GM19463 (cell line): ENCODE results near the gene EYS.
"Not testable (repeated sequence)": the region's sequence is repeated elsewhere in the genome, so short reads cannot be mapped to it uniquely, and the experiment has no call there.

Experiments
- ATAC-seq: cut with Tn5 transposase; IDR thresholded peaks from one replicate; pipeline ENCODE4 v1.9.1; 2021; ENCODE audit warnings: mild to moderate bottlenecking, moderate library complexity; ENCODE audit not compliant: unreplicated experiment

The EYS gene

GRCh38 chr6:65637289-65638046 is 69.6 kb downstream of the EYS start:
- no peak for ATAC-seq

DNA sequence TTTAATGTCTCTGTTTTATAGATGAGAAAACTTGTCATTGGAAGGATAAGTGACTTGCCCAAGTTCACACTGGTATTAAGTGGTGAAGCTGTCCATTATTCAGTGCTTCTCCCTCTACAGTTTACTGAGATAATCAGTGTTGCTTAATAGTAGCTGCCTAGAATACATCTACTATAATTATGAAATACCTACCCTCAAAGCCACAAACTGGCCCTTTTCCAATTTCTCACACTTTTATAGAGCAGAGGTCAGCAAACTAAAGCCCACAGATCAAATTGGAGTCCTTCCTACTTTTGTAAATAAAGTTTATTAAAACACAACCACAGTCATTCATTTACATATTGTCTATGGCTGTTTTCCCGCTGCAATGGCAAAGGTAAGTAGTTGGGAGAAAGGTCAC is 73.5 kb downstream of the EYS start:
- ATAC-seq = no peak

GRCh38 chr6:65631711-65632110 is 75.3 kb downstream of the EYS start:
- no peak for ATAC-seq

- not testable (repeated sequence) for ATAC-seq
These were observed 79.5 kb downstream of the EYS start for GRCh38 chr6:65627434-65627999.

DNA sequence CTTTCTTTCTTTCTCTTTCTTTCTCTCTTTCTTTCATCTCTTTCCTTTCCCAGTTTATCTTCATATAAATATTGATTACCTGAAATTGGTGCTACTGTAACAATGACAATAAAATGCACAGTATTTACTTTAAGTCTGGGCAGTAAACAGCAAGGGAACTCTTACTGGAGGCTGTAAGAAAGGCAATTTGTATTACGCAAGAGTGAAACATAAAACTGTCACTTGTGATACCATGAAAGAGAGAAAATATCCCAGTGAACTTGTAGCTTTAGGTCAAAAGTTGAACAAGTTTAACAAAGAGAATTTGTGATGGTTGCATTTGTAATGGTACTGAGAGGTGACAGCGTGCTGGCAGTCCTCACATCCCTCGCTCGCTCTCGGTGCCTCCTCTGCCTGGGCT is 80.0 kb downstream of the EYS start:
- ATAC-seq = no peak

- no peak for ATAC-seq
These were observed 83.5 kb downstream of the EYS start for GRCh38 chr6:65623566-65623965.

DNA sequence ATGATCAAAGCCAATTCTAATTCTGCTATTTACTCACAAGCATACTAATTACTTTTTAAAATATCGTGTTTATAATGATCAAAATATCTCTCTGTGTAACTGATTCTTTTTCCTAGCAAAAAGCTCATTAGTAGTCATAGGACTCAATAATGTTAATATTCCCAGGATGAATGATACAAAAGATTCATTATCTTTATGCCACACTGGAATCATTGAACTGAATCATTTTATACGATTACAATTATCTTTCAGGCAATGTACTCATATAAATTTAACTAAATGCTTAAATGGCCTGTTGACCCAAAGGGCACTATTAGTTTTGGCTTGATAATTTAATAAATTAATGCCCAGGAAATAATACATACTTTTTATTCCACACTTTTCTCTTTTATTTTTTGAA is 96.3 kb downstream of the EYS start:
- no peak for ATAC-seq

- ATAC-seq = no peak
These were observed 111.5 kb downstream of the EYS start for GRCh38 chr6:65595540-65595939.

DNA sequence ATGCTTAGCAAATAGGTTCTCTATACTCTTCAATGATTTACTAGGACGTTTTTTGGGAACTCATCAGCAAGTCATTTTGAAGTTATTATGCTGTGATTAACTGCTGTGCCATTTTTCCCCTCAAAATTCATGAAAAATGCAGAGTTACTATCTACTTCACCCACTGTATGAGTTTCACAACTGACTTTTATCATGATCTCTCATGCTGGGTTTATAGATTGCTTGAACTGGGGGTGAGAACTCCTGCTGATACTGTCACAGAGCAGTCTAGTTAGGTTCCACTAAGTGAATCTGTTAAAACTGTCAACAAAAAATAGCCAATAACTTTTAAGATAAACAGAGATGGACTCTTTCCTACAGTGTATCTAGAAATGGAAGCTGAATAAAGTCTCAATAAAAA is 136.7 kb downstream of the EYS start:
- ATAC-seq = no peak

- ATAC-seq = no peak
These were observed 137.5 kb downstream of the EYS start for GRCh38 chr6:65569505-65569904.

GRCh38 chr6:65569056-65569455 is 138.0 kb downstream of the EYS start:
- not testable (repeated sequence) for ATAC-seq

GRCh38 chr6:65566117-65566516 is 140.9 kb downstream of the EYS start:
- ATAC-seq = no peak

DNA sequence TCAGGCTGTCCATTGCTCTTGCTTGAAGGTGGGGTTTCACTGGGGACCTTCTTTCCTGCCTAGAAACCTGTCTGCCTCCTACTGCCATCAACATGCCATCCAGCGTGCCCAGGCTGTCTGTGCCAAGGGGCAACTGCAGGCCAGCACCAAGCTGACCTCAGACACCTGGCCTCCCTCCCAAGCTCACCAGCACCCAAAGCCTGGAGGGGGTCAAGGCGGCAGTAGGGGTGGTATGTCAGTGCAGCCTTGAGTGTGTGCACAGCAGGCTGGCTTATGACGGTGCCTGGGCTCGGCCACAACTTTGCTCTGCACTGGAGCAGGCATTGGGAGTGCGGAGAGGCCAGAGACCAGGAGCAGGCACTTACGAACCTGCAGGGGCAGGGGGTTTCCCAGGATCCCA is 149.0 kb downstream of the EYS start:
- no peak for ATAC-seq

- no peak for ATAC-seq
These were observed 149.8 kb downstream of the EYS start for GRCh38 chr6:65557224-65557623.

GRCh38 chr6:65546894-65547293 is 160.1 kb downstream of the EYS start:
- ATAC-seq = no peak

DNA sequence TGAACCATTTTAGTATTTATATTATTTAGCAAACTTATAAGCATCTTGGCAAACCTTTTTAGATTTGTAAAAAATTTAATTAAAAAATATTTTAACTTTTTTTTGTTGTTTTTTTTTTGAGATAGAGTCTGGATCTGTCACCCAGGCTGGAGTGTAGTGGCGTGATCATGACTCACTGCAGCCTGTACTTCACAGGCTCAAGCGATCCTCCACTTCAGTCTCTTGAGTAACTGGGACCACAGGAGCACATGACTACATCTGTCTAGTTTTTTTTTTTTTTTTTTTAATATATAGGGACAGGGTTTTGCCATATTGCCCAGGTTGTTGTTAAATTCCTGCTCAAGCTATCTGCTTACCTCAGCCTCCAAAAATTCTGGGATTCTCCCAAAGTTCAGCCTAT is 161.1 kb downstream of the EYS start:
- ATAC-seq = no peak

- no peak for ATAC-seq
These were observed 168.4 kb downstream of the EYS start for GRCh38 chr6:65538644-65539043.

DNA sequence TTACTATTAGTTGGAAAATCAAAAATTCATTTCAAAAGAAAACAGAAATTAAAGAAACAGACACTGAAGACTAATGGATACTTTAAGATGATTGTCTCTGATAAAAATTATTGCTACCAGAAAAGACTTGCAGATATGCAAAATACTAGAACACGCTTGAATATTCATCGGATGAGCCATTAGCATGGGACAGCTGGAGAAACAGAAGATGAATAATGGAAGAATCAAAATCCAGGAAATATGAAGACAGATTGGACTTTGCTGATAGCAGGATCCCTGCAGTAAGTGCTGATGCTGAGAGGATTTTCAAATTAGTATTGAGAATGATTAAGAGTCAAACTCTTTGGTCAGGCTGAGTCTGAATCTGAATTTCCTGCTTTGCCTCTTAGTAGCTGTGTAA is 169.4 kb downstream of the EYS start:
- ATAC-seq = no peak

GRCh38 chr6:65531533-65531932 is 175.5 kb downstream of the EYS start:
- no peak for ATAC-seq

- ATAC-seq = no peak
These were observed 182.8 kb downstream of the EYS start for GRCh38 chr6:65524232-65524631.

- no peak for ATAC-seq
These were observed 201.3 kb downstream of the EYS start for GRCh38 chr6:65505736-65506135.

GRCh38 chr6:65501045-65501444 is 206.0 kb downstream of the EYS start:
- ATAC-seq = peak; percentile 83

- ATAC-seq = not testable (repeated sequence)
These were observed 223.4 kb downstream of the EYS start for GRCh38 chr6:65483652-65484051.
